Aortic smooth muscle cell (primary cell): ENCODE data around the gene LOXL3. TPM values are rescaled to one million over a fixed set of nuclear protein-coding genes. Genes with fewer than 3 reads are reported as not detected.

Source experiments
- total RNA-seq: library from RNA; depleted of rRNA; stranded (reverse); fragments of >200 nt; gene quantifications from 2 replicates; pipeline ENCODE4 v1.2.3, GENCODE V29; 2014

LOXL3 gene
- 66.2 and 155 TPM in 2 replicates for total RNA-seq

GRCh38 chr2:74553892-74554819, at the start of gene LOXL3, which contains the start of gene DOK1:
Gene LOXL3, minus strand, starts transcription at chr2:74553942. Its CDS starts 1,308 bp downstream, at chr2:74552634.
Gene DOK1, plus strand, starts transcription at chr2:74554720. Its CDS starts 35 bp downstream, at chr2:74554755.

GRCh38 chr2:74529357-74530238, 24.1 kb downstream of the LOXL3 start, which contains the start of the genes AUP1 and HTRA2:
Gene AUP1, minus strand, starts transcription at chr2:74529706. Its CDS starts 77 bp downstream, at chr2:74529629.
Gene HTRA2, plus strand, starts transcription at chr2:74529933. Its CDS starts 74 bp downstream, at chr2:74530007.

GRCh38 chr2:74525717-74526648, 27.8 kb downstream of the LOXL3 start, which contains the start of gene DQX1:
Gene DQX1, minus strand, starts transcription at chr2:74526231. Its CDS starts 502 bp downstream, at chr2:74525729.

GRCh38 chr2:74514368-74515270, 39.1 kb downstream of the LOXL3 start, which contains the start of gene TLX2:
Gene TLX2, plus strand, starts transcription at chr2:74514450. Its CDS starts 357 bp downstream, at chr2:74514807.

GRCh38 chr2:74507145-74507925, 46.4 kb downstream of the LOXL3 start, which contains the start of gene PCGF1:
Gene PCGF1, minus strand, starts transcription at chr2:74507695. Its CDS starts 27 bp downstream, at chr2:74507668.

GRCh38 chr2:74499267-74499939, 54.3 kb downstream of the LOXL3 start, which contains the start of gene LBX2:
Gene LBX2, minus strand, starts transcription at chr2:74499603. Its CDS starts 66 bp downstream, at chr2:74499537.

GRCh38 chr2:74482801-74483674, 70.7 kb downstream of the LOXL3 start, which contains the start of the genes CCDC142 and TTC31:
Gene CCDC142, minus strand, starts transcription at chr2:74482998. Its CDS starts 161 bp downstream, at chr2:74482837.
Gene TTC31, plus strand, starts transcription at chr2:74483081. Its CDS starts 15 bp downstream, at chr2:74483096.

Other genes with a start within 250 kb of the LOXL3 start
- under 0.01 and 0.31 TPM in 2 replicates for gene SLC4A5, start 210.5 kb downstream of the LOXL3 start, total RNA-seq
- 185 TPM in 2 replicates for gene DCTN1, start 173.6 kb downstream of the LOXL3 start, total RNA-seq
- 0.87 and 1.1 TPM in 2 replicates for gene C2orf81, start 132.3 kb downstream of the LOXL3 start, total RNA-seq
- 24.7 and 32.9 TPM in 2 replicates for gene WDR54, start 132.2 kb downstream of the LOXL3 start, total RNA-seq
- gene RTKN, start 112.0 kb downstream of the LOXL3 start, total RNA-seq = 14.3 and 15.8 TPM in 2 replicates
- 14.3 and 15.0 TPM in 2 replicates for gene INO80B, start 98.9 kb downstream of the LOXL3 start, total RNA-seq
- gene WBP1, start 95.5 kb downstream of the LOXL3 start, total RNA-seq = 45.6 and 57.9 TPM in 2 replicates
- gene MOGS, start 88.6 kb downstream of the LOXL3 start, total RNA-seq = 44.3 and 53.5 TPM in 2 replicates
- gene MRPL53, start 81.3 kb downstream of the LOXL3 start, total RNA-seq = 31.5 and 42.1 TPM in 2 replicates
- 15.9 and 24.3 TPM in 2 replicates for gene CCDC142, start 70.9 kb downstream of the LOXL3 start, total RNA-seq
- gene TTC31, start 70.9 kb downstream of the LOXL3 start, total RNA-seq = 9.4 and 11.5 TPM in 2 replicates
- 1.6 and 2.2 TPM in 2 replicates for gene LBX2, start 54.3 kb downstream of the LOXL3 start, total RNA-seq
- 27.6 and 31.1 TPM in 2 replicates for gene PCGF1, start 46.2 kb downstream of the LOXL3 start, total RNA-seq
- gene TLX2, start 39.5 kb downstream of the LOXL3 start, total RNA-seq = 0.06 TPM in 1 of 2 replicates, not detected in the other
- gene DQX1, start 27.7 kb downstream of the LOXL3 start, total RNA-seq = 0.12 TPM in 1 of 2 replicates, not detected in the other
- gene AUP1, start 24.2 kb downstream of the LOXL3 start, total RNA-seq = 68.1 and 85.1 TPM in 2 replicates
- gene HTRA2, start 24.0 kb downstream of the LOXL3 start, total RNA-seq = 38.1 and 51.3 TPM in 2 replicates
- gene DOK1, start 778 bp upstream of the LOXL3 start, total RNA-seq = 43.4 and 115 TPM in 2 replicates
- gene M1AP, start 94.4 kb upstream of the LOXL3 start, total RNA-seq = 0.06 and 0.26 TPM in 2 replicates
- 6.5 and 7.5 TPM in 2 replicates for gene SEMA4F, start 100.3 kb upstream of the LOXL3 start, total RNA-seq